Gastrocnemius medialis (tissue), 4 donors: ENCODE data around the gene NRL.

Experiments used
- POLR2A ChIP-seq, 2 donors: fragments of 450-650 bp; IDR thresholded peaks; one replicate each; pipeline ENCODE4 v1.6.1; 2017; ENCODE audit warnings: antibody characterized with exemption in 2 of 2, mild to moderate bottlenecking in 2 of 2, moderate library complexity in 2 of 2
- TF ChIP-seq, protein P1 (sequence below), 5 experiments: fragments of 450-650 bp in 3 of 5; fragments of 200-600 bp in 2 of 5; sonication (generic) in 2 of 5; IDR thresholded peaks in 4 of 5; conservative IDR thresholded peaks in 1 of 5; 1 replicate in 4 of 5; 2 replicates in 1 of 5; pipeline ENCODE4 v1.5.1; 2016 to 2019; ENCODE audit warnings: antibody characterized with exemption in 5 of 5, mild to moderate bottlenecking in 3 of 5, moderate library complexity in 3 of 5

DNA sequence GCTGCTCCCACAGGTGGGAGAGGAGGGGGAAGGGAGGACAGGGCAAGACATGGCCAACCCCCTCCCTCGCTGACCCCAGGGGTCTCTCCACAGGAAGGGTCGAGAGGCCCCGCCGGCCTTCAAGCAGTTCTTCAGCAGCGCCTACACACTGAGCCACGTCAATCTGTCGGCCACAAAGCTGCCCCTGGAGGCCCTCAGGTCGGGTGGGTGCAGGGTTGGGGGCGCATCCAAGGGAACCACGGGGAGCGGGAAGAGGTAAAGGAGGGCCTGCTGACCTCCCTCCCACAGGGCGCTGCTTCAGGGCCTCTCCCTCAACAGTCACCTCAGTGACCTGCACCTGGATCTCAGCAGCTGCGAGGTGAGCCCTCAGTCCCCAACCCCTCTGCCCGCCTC lies 56.9 kb downstream of the NRL start:
- TF ChIP-seq, protein P1, sequence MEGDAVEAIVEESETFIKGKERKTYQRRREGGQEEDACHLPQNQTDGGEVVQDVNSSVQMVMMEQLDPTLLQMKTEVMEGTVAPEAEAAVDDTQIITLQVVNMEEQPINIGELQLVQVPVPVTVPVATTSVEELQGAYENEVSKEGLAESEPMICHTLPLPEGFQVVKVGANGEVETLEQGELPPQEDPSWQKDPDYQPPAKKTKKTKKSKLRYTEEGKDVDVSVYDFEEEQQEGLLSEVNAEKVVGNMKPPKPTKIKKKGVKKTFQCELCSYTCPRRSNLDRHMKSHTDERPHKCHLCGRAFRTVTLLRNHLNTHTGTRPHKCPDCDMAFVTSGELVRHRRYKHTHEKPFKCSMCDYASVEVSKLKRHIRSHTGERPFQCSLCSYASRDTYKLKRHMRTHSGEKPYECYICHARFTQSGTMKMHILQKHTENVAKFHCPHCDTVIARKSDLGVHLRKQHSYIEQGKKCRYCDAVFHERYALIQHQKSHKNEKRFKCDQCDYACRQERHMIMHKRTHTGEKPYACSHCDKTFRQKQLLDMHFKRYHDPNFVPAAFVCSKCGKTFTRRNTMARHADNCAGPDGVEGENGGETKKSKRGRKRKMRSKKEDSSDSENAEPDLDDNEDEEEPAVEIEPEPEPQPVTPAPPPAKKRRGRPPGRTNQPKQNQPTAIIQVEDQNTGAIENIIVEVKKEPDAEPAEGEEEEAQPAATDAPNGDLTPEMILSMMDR (IDR thresholded peaks at IDR 0.05 in 4 of 5, conservative IDR thresholded peaks at IDR 0.05 in 1 of 5): no peak
- no peak for TF ChIP-seq POLR2A (IDR thresholded peaks at IDR 0.05)
